Esophagus mucosa (tissue), 1 donor: ENCODE measurements around the gene INHBC. TPM values are rescaled to one million over a fixed set of nuclear protein-coding genes. Genes with fewer than 3 reads are reported as not detected.
"Not testable (repeated sequence)": the region's sequence is repeated elsewhere in the genome, so short reads cannot be mapped to it uniquely, and the experiment has no call there.

Experiments used
- ATAC-seq: fragments of 200-7000 bp; cut with Tn5 transposase; one replicate; pipeline ENCODE4 v1.9.1; 2020
- total RNA-seq: library from RNA; stranded (reverse); gene quantifications from one replicate; pipeline ENCODE4 v1.2.4, GENCODE V29; 2023
- donor health status: DM: yes; HTN: yes; CAD: no.

The INHBC gene
- total RNA-seq, 1 donor from 2014 or later = not detected

DNA sequence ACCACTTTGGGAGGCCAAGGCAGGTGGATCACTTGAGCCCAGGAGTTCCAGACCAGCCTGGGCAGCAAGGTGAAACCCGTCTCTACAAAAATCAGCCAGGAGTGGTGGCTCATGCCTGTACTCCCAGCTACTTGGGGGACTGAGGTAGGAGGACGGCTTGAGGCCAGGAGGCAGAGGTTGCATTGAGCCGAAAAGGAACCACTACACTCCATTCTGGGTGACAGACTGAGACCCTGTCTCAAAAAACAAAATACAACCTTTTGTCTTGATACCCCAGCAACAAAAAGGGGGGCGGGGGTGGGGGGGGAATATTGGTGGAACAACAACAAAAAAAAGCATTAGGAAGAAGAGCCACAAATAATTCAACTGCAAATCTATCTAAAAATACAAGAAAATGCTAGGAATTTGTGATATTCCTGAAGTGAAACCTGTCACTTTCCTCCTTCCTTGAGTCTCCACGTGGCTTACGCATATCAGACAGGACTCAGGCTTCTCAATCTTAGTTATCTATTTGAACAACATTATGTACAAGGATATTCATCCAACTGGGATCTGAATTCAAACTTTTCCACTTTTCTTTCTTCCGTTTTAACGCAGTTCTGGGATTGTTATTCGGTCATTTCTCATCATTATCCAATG, 5.0 kb upstream of the INHBC start:
- no peak for ATAC-seq

DNA sequence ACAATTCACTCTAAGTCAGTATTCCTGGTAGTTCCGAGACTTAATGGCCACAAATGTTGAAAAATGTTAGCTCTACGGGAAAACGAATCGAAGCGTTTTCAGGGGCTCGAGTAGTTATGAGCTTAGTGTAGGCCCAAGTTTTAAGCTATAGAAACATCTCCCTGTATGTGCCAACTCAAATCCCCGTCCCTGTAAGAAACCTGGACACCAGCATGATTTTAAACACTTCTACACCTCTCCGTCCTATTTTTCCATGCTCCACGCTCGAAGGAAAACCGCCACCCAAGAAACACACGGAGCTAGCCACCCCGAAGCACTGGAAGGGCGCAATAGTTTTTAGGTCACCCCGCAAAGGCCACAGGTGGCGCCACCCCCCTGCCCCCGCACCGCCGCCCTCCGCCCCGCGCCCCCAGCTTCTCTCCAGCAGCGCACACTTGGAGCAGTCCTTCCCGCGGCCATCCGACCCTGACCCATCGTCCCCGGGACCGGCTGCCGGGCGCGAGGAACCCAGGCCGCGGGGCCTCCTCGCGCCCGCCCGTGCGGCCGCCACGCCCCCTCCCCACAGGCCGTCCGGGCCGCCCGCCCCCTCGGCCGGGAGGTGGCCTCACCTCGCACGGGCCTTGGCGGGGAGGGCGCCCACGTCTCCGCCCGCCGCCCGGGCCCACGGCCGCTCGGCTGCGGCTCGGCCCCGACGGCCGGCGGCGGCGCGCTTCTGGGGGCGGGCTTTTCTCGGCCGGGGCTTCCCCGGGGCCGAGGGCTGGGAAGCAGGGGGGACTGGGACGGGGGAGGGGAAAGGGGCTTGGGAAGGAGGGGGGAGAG, 4.3 kb upstream of the INHBC start:
- peak; percentile 65 for ATAC-seq

DNA sequence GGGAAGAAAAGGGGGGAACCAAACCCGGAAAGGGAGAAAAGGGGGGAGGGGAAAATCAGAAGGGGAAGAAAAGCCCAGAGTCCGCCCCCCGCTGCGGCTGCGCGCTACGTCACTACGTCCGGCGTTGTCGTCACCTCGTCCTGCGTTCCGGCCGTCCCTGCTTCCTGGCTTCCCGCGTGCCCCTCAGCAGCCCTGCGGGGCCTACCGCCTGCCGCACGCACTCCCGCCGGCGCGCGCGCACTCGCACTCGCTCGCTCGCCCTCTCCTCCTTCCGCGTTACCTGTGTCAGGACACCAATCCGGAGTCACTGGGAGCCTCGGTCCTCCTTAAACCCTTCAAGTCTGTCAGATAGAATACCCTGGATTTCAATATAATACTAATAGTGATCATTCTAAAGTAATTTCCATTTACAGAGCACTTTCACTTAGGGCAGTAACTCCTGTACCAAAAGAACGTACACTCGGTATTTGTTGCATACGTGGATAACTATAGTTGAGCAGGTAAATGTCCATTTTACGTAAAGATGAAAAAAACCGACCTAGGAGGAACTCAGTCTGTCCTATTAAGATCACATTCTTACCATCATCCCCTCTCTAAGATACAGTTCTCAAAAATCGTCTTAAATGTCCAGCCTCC, 3.5 kb upstream of the INHBC start, which contains the start of gene R3HDM2:
Gene R3HDM2, minus strand, starts transcription at position 113 of the 636 bp plus-strand sequence. CDS start 120,615 bp downstream, outside the sequence.
- ATAC-seq = peak; percentile 99

DNA sequence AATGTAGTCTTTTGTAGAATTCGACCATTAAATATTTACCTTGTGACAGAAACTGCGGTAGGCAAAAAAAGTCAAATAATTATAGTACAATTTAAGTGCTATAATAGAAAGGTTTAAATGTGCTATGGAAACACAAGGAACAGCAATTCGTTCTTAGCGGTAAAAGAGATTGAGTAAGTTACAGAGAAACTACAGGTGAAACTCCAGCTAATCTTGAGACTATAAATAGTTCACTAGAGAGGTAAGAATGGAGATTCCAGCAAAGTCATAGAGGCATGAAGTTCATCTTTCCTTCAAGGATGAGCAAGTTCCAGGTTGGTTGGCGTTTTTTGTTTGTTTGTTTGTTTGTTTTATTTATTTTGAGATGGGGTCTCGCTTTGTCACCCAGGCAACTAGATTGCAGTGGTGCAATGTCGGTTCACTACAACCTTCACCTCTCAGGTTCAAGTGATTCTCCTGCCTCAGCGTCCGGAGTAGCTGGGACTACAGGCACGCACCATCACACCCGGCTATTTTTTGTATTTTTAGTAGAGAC, 2.9 kb upstream of the INHBC start:
- no peak for ATAC-seq

- ATAC-seq = no peak
Observed at GRCh38 chr12:57433370-57433769, 1.2 kb upstream of the INHBC start.

DNA sequence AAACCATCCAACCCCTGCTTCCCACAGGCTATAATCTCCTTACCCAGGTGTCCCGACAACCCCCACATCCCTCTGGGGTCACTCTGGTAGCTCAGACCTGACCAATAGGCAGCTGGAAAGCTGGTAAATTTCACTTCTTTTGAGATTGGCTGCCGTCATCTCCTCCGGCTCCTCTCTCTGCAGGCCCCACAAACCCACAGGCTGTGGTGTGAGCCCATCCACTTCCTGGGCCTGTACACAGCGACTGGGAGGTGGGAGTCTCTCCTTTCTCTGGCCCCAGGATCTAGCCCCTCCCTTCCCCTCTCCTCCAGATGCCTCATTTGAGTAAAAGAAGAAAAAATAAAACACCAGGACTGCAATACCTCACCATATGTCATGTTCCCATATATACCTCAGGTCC, 709 bp downstream of the INHBC start:
- ATAC-seq = no peak

DNA sequence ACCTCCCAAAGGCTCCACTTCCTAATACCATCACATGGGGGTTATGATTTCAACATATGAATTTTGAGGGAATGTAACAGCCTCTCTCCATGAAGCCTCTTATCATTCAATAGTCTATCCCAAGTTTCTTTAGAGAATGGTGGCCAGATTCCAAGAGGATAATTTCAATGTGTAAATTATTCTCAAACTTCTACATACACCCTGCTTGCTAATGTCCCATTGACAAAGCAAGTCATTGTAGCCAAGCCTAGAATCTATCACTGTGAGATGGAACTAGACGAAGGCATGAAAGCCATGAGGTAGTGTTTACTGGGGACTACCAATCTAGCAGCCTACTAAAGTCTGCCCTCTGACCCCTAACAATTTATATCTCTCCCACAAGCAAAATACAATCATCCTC, 3.8 kb downstream of the INHBC start:
- ATAC-seq = no peak

DNA sequence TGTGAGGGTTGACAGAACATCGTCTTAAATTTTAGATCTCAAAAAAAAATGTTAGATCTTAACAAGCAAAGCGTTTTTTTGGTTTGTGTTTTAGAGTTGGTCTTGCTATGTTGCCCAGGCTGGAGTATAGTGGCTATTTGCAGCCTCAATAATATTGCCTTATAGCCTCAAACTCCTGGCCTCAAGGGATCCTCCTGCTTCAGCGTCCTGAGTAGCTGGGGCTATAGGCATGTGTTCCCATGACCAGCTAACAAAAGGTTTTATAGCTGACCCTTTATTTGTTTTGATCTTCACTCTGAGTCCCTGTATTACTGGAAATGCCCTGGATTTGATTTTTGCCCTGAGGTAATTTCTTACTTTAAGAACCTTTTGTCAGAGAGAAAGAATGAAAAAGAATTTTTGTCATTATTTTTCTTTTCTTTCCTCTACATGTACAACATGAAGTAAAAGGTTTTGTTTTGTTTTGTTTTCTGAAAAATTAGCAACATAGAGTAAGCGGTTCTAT, 5.2 kb downstream of the INHBC start:
- no peak for ATAC-seq

GRCh38 chr12:57441393-57441792, 6.8 kb downstream of the INHBC start:
- ATAC-seq = not testable (repeated sequence)

DNA sequence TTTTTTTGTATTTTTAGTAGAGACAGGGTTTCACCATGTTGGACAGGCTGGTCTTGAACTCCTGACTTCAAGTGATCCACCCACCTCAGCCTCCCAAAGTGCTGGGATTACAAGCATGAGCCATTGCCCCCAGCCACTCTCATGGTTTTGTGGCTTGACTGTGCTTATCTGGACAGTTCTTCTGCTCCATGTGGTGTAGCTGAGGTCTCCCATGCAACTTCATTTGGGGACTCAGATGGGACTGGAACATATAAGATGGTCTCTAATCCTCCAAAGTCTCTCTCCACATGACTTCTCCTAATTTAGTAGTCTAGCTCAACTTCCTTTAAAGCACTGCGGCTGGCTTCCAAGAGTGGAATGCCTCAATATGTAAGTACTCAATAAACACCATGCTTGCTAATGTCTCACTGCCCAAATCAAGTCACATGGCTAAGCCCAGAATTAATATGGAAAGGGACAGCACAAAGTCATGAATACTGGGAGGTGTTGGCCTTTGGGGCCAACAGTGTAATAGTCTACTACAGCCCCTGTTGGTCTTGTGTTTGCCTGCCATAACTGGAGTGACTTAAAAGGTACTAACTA, 7.4 kb downstream of the INHBC start:
- no peak for ATAC-seq

DNA sequence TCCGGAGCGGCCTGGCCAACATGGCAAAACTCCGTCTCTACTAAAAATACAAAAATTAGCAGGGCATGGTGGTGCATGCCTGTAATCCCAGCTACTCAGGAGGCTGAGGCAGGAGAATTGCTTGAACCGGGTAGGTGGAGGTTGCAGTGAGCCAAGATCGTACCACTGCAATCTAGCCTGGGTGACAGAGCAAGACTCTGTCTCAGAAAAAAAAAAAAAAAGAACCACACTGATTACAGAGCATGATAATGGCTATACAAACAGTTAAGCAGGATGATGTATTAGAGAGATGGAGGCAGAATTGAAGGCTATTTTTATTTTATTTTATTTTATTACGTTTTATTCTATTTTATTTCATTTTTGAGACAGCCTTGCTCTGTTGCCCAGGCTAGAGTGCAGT, 9.8 kb downstream of the INHBC start:
- ATAC-seq = not testable (repeated sequence)

- no peak for ATAC-seq
Observed at GRCh38 chr12:57444744-57445143, 10.2 kb downstream of the INHBC start.

GRCh38 chr12:57446292-57446960, 11.8 kb downstream of the INHBC start:
- no peak for ATAC-seq

GRCh38 chr12:57448669-57449068, 14.1 kb downstream of the INHBC start:
- ATAC-seq = no peak

GRCh38 chr12:57449375-57449774, 14.8 kb downstream of the INHBC start:
- no peak for ATAC-seq

GRCh38 chr12:57450057-57450456, 15.5 kb downstream of the INHBC start:
- ATAC-seq = no peak

DNA sequence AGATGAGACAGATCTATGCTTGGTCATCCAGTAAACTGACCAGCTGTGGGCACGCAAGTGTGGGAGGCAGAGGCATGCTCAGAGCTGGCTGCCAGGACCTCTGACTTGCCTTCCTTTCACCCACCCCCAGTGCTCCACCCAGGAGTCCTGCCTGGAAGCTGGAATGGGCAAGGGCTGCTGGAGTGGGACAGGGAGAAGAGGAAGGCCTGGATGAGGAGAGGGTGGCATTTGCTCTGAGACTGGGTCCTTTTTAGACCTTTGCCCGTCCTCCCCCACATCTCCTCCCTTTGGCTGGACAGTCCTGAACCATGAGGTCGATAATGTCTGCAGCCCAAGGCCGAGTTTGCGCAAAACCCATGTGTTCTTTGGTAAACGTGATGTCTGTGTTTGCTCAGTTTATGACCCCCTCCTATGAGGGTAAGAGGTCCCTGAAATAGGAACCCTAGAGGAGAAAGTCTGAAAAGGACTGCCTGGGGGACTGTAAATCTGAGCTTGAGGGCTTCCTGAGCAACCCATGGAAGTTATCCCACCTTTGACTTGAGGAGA, 16.7 kb downstream of the INHBC start:
- ATAC-seq = no peak

- ATAC-seq = no peak
Observed at GRCh38 chr12:57452181-57452936, 17.8 kb downstream of the INHBC start.

DNA sequence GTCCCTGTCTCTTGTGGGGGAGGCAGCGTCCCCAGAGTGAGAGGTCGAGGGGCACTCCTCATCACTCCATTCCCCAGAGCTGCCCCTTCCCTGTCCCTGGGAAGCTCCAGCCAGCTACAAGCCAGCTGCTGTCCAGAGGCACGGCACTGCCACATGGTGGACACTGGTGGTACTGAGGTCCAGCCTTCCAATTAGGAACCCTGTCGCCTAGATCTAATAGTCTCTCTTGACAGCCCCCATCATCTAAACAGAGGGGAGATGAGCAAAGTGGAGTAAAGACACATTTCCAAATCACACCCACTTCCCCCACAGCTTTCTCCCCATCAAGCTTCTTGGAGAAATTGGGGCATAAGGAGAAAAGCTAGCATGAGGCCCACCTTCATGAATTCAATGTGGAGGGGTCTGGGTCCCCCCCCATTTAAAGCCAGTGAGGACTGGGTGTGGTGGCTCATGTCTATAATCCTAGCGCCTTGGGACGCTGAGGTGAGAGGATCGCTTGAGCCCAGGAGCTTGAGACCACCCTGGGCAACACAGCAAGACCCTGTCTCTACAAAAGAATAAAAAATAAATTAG, 18.4 kb downstream of the INHBC start:
- ATAC-seq = peak; percentile 73

DNA sequence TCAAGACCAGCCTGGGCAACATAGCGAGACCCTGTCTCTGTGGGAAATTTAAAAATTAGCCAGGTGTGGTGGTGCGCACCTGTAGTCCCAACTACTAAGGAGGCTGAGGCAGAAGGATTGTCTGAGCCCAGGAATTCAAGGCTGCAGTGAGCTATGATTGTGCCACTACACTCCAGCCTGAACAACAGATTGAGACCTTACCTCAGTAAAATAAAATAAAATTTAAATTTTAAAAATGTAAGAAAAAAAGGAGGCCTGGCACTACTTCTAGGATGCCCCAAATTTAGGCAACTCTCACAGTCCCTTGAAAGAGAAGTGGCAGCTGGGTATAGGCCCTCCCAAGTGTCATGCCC, 19.6 kb downstream of the INHBC start:
- no peak for ATAC-seq
